Lower leg skin (tissue), 4 donors: ENCODE measurements around the gene HSP90AA1. TPM values are rescaled to one million over a fixed set of nuclear protein-coding genes. Genes with fewer than 3 reads are reported as not detected.

Source experiments
- DNase-seq, 2 donors: peaks; one replicate each; pipeline ENCODE4 v3.0.0-alpha.2; 2019; ENCODE audit warnings: low spot score in 2 of 2
- H3K4me3 ChIP-seq: fragments of 200-600 bp; sonication (generic); 2 replicates; pipeline ENCODE4 v1.5.1; 2017; ENCODE audit warnings: mild to moderate bottlenecking, low read depth; ENCODE audit not compliant: poor library complexity, severe bottlenecking
- CTCF ChIP-seq, 3 donors: fragments of 450-650 bp; IDR thresholded peaks; one replicate each; pipeline ENCODE4 v1.5.1; 2016; ENCODE audit warnings: antibody characterized with exemption in 3 of 3, mild to moderate bottlenecking in 3 of 3, moderate library complexity in 2 of 3
- POLR2A ChIP-seq, 2 donors: fragments of 450-650 bp; IDR thresholded peaks; one replicate each; pipeline ENCODE4 v1.6.1; 2016 to 2017; ENCODE audit warnings: antibody characterized with exemption in 2 of 2, mild to moderate bottlenecking in 1 of 2, moderate library complexity in 1 of 2
- WGBS, 2 donors: methylation state at CpG; one replicate each; pipeline ENCODE4 v1.1.5; 2018; 5-methylcytosine and 5-hydroxymethylcytosine counted together
- intact Hi-C: fragments of 100-400 bp; cut with DNase I; formaldehyde crosslinking; loops from one replicate; pipeline ENCODE4 v1.15.0; 2023; ENCODE audit warnings: low total_unique reads
- total RNA-seq, 4 donors: library from RNA; depleted of rRNA; stranded (reverse); fragments of >200 nt; gene quantifications; one replicate each; pipeline ENCODE4 v1.1.0, GENCODE V29; 2016

The HSP90AA1 gene
- total RNA-seq, 4 donors from 2014 or later, result 196 to 301 (median 255) TPM

GRCh38 chr14:102050026-102050405, 36.8 kb downstream of the HSP90AA1 start:
- H3K4me3 ChIP-seq, result no peak overlapping the region
- TF ChIP-seq CTCF (IDR thresholded peaks at IDR 0.05), result no peak
- TF ChIP-seq POLR2A (IDR thresholded peaks at IDR 0.05), result no peak
- intact Hi-C loops, result no loop called here
- no peak for DNase-seq
- 81 to 87% methylated on average over 12 of the region's 12 CpGs for WGBS, 2 donors

- WGBS, 2 donors, result 76 to 88% methylated on average over 16 to 25 of the region's 25 CpGs
- no peak for TF ChIP-seq POLR2A (IDR thresholded peaks at IDR 0.05)
- TF ChIP-seq CTCF (IDR thresholded peaks at IDR 0.05), result no peak
- intact Hi-C loops, result loop anchor here (10.0 kb wide), 1 partner anchor 45 kb away; no protein-coding TSS in a partner anchor
- H3K4me3 ChIP-seq, result no peak overlapping the region
- DNase-seq, result no peak
Observed at GRCh38 chr14:102049258-102050025, 37.4 kb downstream of the HSP90AA1 start.

GRCh38 chr14:102047808-102048540, 38.9 kb downstream of the HSP90AA1 start:
- intact Hi-C loops, result loop anchor here (10.0 kb wide), 1 partner anchor 47 kb away; no protein-coding TSS in a partner anchor
- TF ChIP-seq CTCF (IDR thresholded peaks at IDR 0.05) (no peak), POLR2A (IDR thresholded peaks at IDR 0.05) (no peak)
- no peak overlapping the region for H3K4me3 ChIP-seq
- no peak for DNase-seq
- WGBS, 2 donors, result 92 to 94% methylated on average over 33 of the region's 33 CpGs

- H3K4me3 ChIP-seq, result no peak overlapping the region
- peak; percentile 84 to 96 for DNase-seq
- intact Hi-C loops, result loop anchor here (10.0 kb wide), 1 partner anchor 48 kb away; no protein-coding TSS in a partner anchor
- TF ChIP-seq POLR2A (IDR thresholded peaks at IDR 0.05) (no peak), CTCF (IDR thresholded peaks at IDR 0.05) (no peak)
- WGBS, 2 donors, result 35 to 40% methylated on average over 23 of the region's 23 CpGs
Observed at GRCh38 chr14:102046337-102047278, 40.2 kb downstream of the HSP90AA1 start.

- TF ChIP-seq CTCF (IDR thresholded peaks at IDR 0.05) (no peak), POLR2A (IDR thresholded peaks at IDR 0.05) (no peak)
- WGBS, 2 donors, result 71 to 74% methylated on average over 13 of the region's 13 CpGs
- no peak for DNase-seq
- no peak overlapping the region for H3K4me3 ChIP-seq
- intact Hi-C loops, result loop anchor here (10.0 kb wide), 1 partner anchor 50 kb away; no protein-coding TSS in a partner anchor
Observed at GRCh38 chr14:102044566-102044965, 42.3 kb downstream of the HSP90AA1 start.
